ENCODE results near the gene OBP2A. TPM values are rescaled to one million over a fixed set of nuclear protein-coding genes. Genes with fewer than 3 reads are reported as not detected.
"Not testable (repeated sequence)": the region's sequence is repeated elsewhere in the genome, so short reads cannot be mapped to it uniquely, and the experiment has no call there.

Gene OBP2A
- total and polyA plus RNA-seq, 9 donors, result not detected

- no peaks in the 10 kb centered on the region for H3K36me3 ChIP-seq (ENCODE audit: control insufficient read depth, insufficient read depth, low read length)
- 63% methylated on average over 2 of the region's 5 CpGs for WGBS (ENCODE audit: insufficient coverage)
- no peaks in the 10 kb centered on the region for H3K4me1 ChIP-seq (ENCODE audit: control insufficient read depth, insufficient read depth, low read length)
- DNase-seq, result no peak
- H3K27ac ChIP-seq (ENCODE audit: low read length), result no peak overlapping the region
- H3K9me3 ChIP-seq (replicated peaks; ENCODE audit: control insufficient read depth, low read depth, low read length), result no peaks in the 10 kb centered on the region
- no peak overlapping the region for H3K4me3 ChIP-seq (ENCODE audit: low read length)
- H3K27me3 ChIP-seq (ENCODE audit: control insufficient read depth, insufficient read depth, low read length), result peaks cover 5% of the 10 kb centered on the region
These were observed 15.8 kb upstream of the OBP2A start for GRCh38 chr9:135530146-135530545.

GRCh38 chr9:135531096-135531495 lies 14.8 kb upstream of the OBP2A start:
- 90% methylated on average over 10 of the region's 10 CpGs for WGBS (ENCODE audit: insufficient coverage)
- Histone ChIP-seq H3K27me3 (ENCODE audit: control insufficient read depth, insufficient read depth, low read length) (peaks cover 3% of the 10 kb centered on the region), H3K9me3 (replicated peaks; ENCODE audit: control insufficient read depth, low read depth, low read length) (no peaks in the 10 kb centered on the region), H3K4me3 (ENCODE audit: low read length) (no peak overlapping the region), H3K36me3 (ENCODE audit: control insufficient read depth, insufficient read depth, low read length) (no peaks in the 10 kb centered on the region), H3K27ac (ENCODE audit: low read length) (no peak overlapping the region), H3K4me1 (ENCODE audit: control insufficient read depth, insufficient read depth, low read length) (no peaks in the 10 kb centered on the region)
- DNase-seq, result no peak

- no peak overlapping the region for H3K4me3 ChIP-seq (ENCODE audit: low read length)
- H3K27me3 ChIP-seq (ENCODE audit: control insufficient read depth, insufficient read depth, low read length), result peaks cover 3% of the 10 kb centered on the region
- 96% methylated on average over 3 of the region's 3 CpGs for WGBS (ENCODE audit: insufficient coverage)
- no peak overlapping the region for H3K27ac ChIP-seq (ENCODE audit: low read length)
- no peak for DNase-seq
- H3K4me1 ChIP-seq (ENCODE audit: control insufficient read depth, insufficient read depth, low read length), result no peaks in the 10 kb centered on the region
- H3K9me3 ChIP-seq (replicated peaks; ENCODE audit: control insufficient read depth, low read depth, low read length), result no peaks in the 10 kb centered on the region
- H3K36me3 ChIP-seq (ENCODE audit: control insufficient read depth, insufficient read depth, low read length), result no peaks in the 10 kb centered on the region
These were observed 12.8 kb upstream of the OBP2A start for GRCh38 chr9:135533113-135533512.

- Histone ChIP-seq H3K27me3 (ENCODE audit: control insufficient read depth, insufficient read depth, low read length) (peaks cover 3% of the 10 kb centered on the region), H3K36me3 (ENCODE audit: control insufficient read depth, insufficient read depth, low read length) (no peaks in the 10 kb centered on the region), H3K4me1 (ENCODE audit: control insufficient read depth, insufficient read depth, low read length) (no peaks in the 10 kb centered on the region), H3K4me3 (ENCODE audit: low read length) (no peak overlapping the region), H3K27ac (ENCODE audit: low read length) (no peak overlapping the region), H3K9me3 (replicated peaks; ENCODE audit: control insufficient read depth, low read depth, low read length) (no peaks in the 10 kb centered on the region)
- 84% methylated on average over 11 of the region's 12 CpGs for WGBS (ENCODE audit: insufficient coverage)
- DNase-seq, result no peak
These were observed 12.3 kb upstream of the OBP2A start for GRCh38 chr9:135533674-135534073.

GRCh38 chr9:135534192-135534711 lies 11.7 kb upstream of the OBP2A start:
- H3K36me3 ChIP-seq (ENCODE audit: control insufficient read depth, insufficient read depth, low read length); H3K27ac ChIP-seq (ENCODE audit: low read length); DNase-seq; H3K4me3 ChIP-seq (ENCODE audit: low read length); H3K27me3 ChIP-seq (ENCODE audit: control insufficient read depth, insufficient read depth, low read length); H3K4me1 ChIP-seq (ENCODE audit: control insufficient read depth, insufficient read depth, low read length); H3K9me3 ChIP-seq (replicated peaks; ENCODE audit: control insufficient read depth, low read depth, low read length): not testable (repeated sequence)
- WGBS (ENCODE audit: insufficient coverage), result 24% methylated on average over 9 of the region's 10 CpGs

GRCh38 chr9:135534826-135535225 lies 11.1 kb upstream of the OBP2A start:
- 48% methylated on average over 4 of the region's 4 CpGs for WGBS (ENCODE audit: insufficient coverage)
- not testable (repeated sequence) for H3K36me3 ChIP-seq (ENCODE audit: control insufficient read depth, insufficient read depth, low read length); H3K4me3 ChIP-seq (ENCODE audit: low read length); H3K27me3 ChIP-seq (ENCODE audit: control insufficient read depth, insufficient read depth, low read length); H3K27ac ChIP-seq (ENCODE audit: low read length); H3K9me3 ChIP-seq (replicated peaks; ENCODE audit: control insufficient read depth, low read depth, low read length); H3K4me1 ChIP-seq (ENCODE audit: control insufficient read depth, insufficient read depth, low read length); DNase-seq

- not testable (repeated sequence) for H3K4me1 ChIP-seq (ENCODE audit: control insufficient read depth, insufficient read depth, low read length); DNase-seq; H3K9me3 ChIP-seq (replicated peaks; ENCODE audit: control insufficient read depth, low read depth, low read length); H3K27ac ChIP-seq (ENCODE audit: low read length); H3K27me3 ChIP-seq (ENCODE audit: control insufficient read depth, insufficient read depth, low read length); H3K36me3 ChIP-seq (ENCODE audit: control insufficient read depth, insufficient read depth, low read length); H3K4me3 ChIP-seq (ENCODE audit: low read length)
- 67% methylated on average over 7 of the region's 13 CpGs for WGBS (ENCODE audit: insufficient coverage)
These were observed 10.3 kb upstream of the OBP2A start for GRCh38 chr9:135535631-135536030.

GRCh38 chr9:135536216-135536615 lies 9.7 kb upstream of the OBP2A start:
- Histone ChIP-seq H3K36me3 (ENCODE audit: control insufficient read depth, insufficient read depth, low read length) (no peaks in the 10 kb centered on the region), H3K27me3 (ENCODE audit: control insufficient read depth, insufficient read depth, low read length) (peaks cover 3% of the 10 kb centered on the region), H3K9me3 (replicated peaks; ENCODE audit: control insufficient read depth, low read depth, low read length) (no peaks in the 10 kb centered on the region), H3K4me1 (ENCODE audit: control insufficient read depth, insufficient read depth, low read length) (no peaks in the 10 kb centered on the region), H3K4me3 (ENCODE audit: low read length) (no peak overlapping the region), H3K27ac (ENCODE audit: low read length) (no peak overlapping the region)
- DNase-seq, result no peak
- WGBS (ENCODE audit: insufficient coverage), result 70% methylated on average over 6 of the region's 8 CpGs

- not testable (repeated sequence) for H3K4me1 ChIP-seq (ENCODE audit: control insufficient read depth, insufficient read depth, low read length); H3K27me3 ChIP-seq (ENCODE audit: control insufficient read depth, insufficient read depth, low read length); DNase-seq; H3K27ac ChIP-seq (ENCODE audit: low read length); H3K4me3 ChIP-seq (ENCODE audit: low read length); H3K9me3 ChIP-seq (replicated peaks; ENCODE audit: control insufficient read depth, low read depth, low read length); H3K36me3 ChIP-seq (ENCODE audit: control insufficient read depth, insufficient read depth, low read length)
- 12% methylated on average over 5 of the region's 8 CpGs for WGBS (ENCODE audit: insufficient coverage)
These were observed 2.5 kb upstream of the OBP2A start for GRCh38 chr9:135543262-135543894.

GRCh38 chr9:135544981-135545635 lies 818 bp upstream of the OBP2A start:
- Histone ChIP-seq H3K4me3 (ENCODE audit: low read length) (no peak overlapping the region), H3K36me3 (ENCODE audit: control insufficient read depth, insufficient read depth, low read length) (no peaks in the 10 kb centered on the region), H3K27me3 (ENCODE audit: control insufficient read depth, insufficient read depth, low read length) (peaks cover 3% of the 10 kb centered on the region), H3K27ac (ENCODE audit: low read length) (no peak overlapping the region), H3K4me1 (ENCODE audit: control insufficient read depth, insufficient read depth, low read length) (no peaks in the 10 kb centered on the region), H3K9me3 (replicated peaks; ENCODE audit: control insufficient read depth, low read depth, low read length) (no peaks in the 10 kb centered on the region)
- DNase-seq, result no peak
- 85% methylated on average over 5 of the region's 18 CpGs for WGBS (ENCODE audit: insufficient coverage)

Data from muscle of leg (tissue), 11 donors.